MM.1S (cell line): Measurements from ENCODE around the gene SLC9A2.

Source experiments
- DNase-seq: peaks from one replicate; pipeline ENCODE4 v3.0.0-alpha.2; 2015
- H2AFZ ChIP-seq: fragments of 300-600 bp; sonication (generic); 2 replicates; pipeline ENCODE4 v1.6.0; 2016; ENCODE audit warnings: antibody characterized with exemption, low read length
- H3F3A ChIP-seq: fragments of 300-600 bp; sonication (generic); 2 replicates; pipeline ENCODE4 v1.6.1; 2016; ENCODE audit warnings: mild to moderate bottlenecking, antibody characterized with exemption, low read length, moderate library complexity, mixed read lengths; ENCODE audit not compliant: insufficient read depth
- H3K27ac ChIP-seq: fragments of 300-600 bp; sonication (generic); 2 replicates; pipeline ENCODE4 v1.5.1; 2016; ENCODE audit warnings: mild to moderate bottlenecking, low read length
- H3K27me3 ChIP-seq: fragments of 300-600 bp; sonication (generic); replicated peaks from 2 replicates; pipeline ENCODE4 v1.6.0; 2016; ENCODE audit warnings: low read length; ENCODE audit not compliant: insufficient read depth
- H3K36me3 ChIP-seq: fragments of 300-600 bp; sonication (generic); replicated peaks from 2 replicates; pipeline ENCODE4 v1.6.1; 2016; ENCODE audit warnings: mild to moderate bottlenecking, low read length, mixed read lengths; ENCODE audit not compliant: insufficient read depth
- H3K4me1 ChIP-seq: fragments of 300-600 bp; sonication (generic); 2 replicates; pipeline ENCODE4 v1.6.1; 2016; ENCODE audit warnings: low read length, mixed read lengths
- H3K4me2 ChIP-seq: fragments of 300-600 bp; sonication (generic); 2 replicates; pipeline ENCODE4 v1.6.0; 2016; ENCODE audit warnings: low read depth, low read length
- H3K4me3 ChIP-seq: fragments of 300-600 bp; sonication (generic); 2 replicates; pipeline ENCODE4 v1.5.1; 2016; ENCODE audit warnings: low read length, mixed read lengths
- H3K79me2 ChIP-seq: fragments of 300-600 bp; sonication (generic); 2 replicates; pipeline ENCODE4 v1.6.1; 2016; ENCODE audit warnings: mixed run types, low read length, mixed read lengths
- H3K9ac ChIP-seq: fragments of 300-600 bp; sonication (generic); 2 replicates; pipeline ENCODE4 v1.6.1; 2016; ENCODE audit warnings: low read length, mixed read lengths
- H3K9me2 ChIP-seq: fragments of 300-600 bp; sonication (generic); replicated peaks from 2 replicates; pipeline ENCODE4 v1.6.1; 2016; ENCODE audit warnings: mild to moderate bottlenecking, low read length, mixed read lengths; ENCODE audit not compliant: insufficient read depth
- H3K9me3 ChIP-seq: fragments of 300-600 bp; sonication (generic); replicated peaks from 2 replicates; pipeline ENCODE4 v1.6.1; 2016; ENCODE audit warnings: mild to moderate bottlenecking, low read length, mixed read lengths; ENCODE audit not compliant: insufficient read depth
- H4K20me1 ChIP-seq: fragments of 300-600 bp; sonication (generic); 2 replicates; pipeline ENCODE4 v1.6.1; 2016; ENCODE audit warnings: mild to moderate bottlenecking, low read length, moderate library complexity, mixed read lengths; ENCODE audit not compliant: insufficient read depth
- CTCF ChIP-seq: fragments of 300-600 bp; sonication (generic); IDR thresholded peaks from 2 replicates; pipeline ENCODE4 v1.5.1; 2016; ENCODE audit warnings: antibody characterized with exemption, low read length, mixed read lengths
- EZH2 ChIP-seq: fragments of 300-600 bp; sonication (generic); optimal IDR thresholded peaks from 2 replicates; pipeline ENCODE3; 2017; ENCODE audit warnings: low read depth, mild to moderate bottlenecking, antibody characterized with exemption, low read length, mixed read lengths
- EZH2phosphoT487 ChIP-seq: fragments of 300-600 bp; sonication (generic); IDR thresholded peaks from 2 replicates; pipeline ENCODE4 v1.6.1; 2018; ENCODE audit warnings: antibody characterized with exemption, low read length

The SLC9A2 gene

GRCh38 chr2:102630458-102630857 is 11.1 kb downstream of the SLC9A2 start:
- TF ChIP-seq EZH2, result no peak
- TF ChIP-seq EZH2phosphoT487, result no peak
- TF ChIP-seq CTCF, result no peak
- Histone ChIP-seq H3K9me3 (no peaks in the 10 kb centered on the region), H3K4me2 (no peak overlapping the region), H3K27ac (no peak overlapping the region), H3K9ac (no peak overlapping the region), H3K9me2 (no peaks in the 10 kb centered on the region), H2AFZ (no peak overlapping the region), H3K36me3 (no peaks in the 10 kb centered on the region), H3K4me1 (no peaks in the 10 kb centered on the region), H4K20me1 (no peaks in the 10 kb centered on the region), H3K4me3 (no peak overlapping the region), H3F3A (no peaks in the 10 kb centered on the region), H3K27me3 (no peaks in the 10 kb centered on the region), H3K79me2 (no peaks in the 10 kb centered on the region)
- no peak for DNase-seq

GRCh38 chr2:102632380-102633175 is 13.2 kb downstream of the SLC9A2 start:
- Histone ChIP-seq H3K27me3 (no peaks in the 10 kb centered on the region), H3K9ac (no peak overlapping the region), H4K20me1 (no peaks in the 10 kb centered on the region), H3F3A (no peaks in the 10 kb centered on the region), H3K4me1 (no peaks in the 10 kb centered on the region), H3K79me2 (no peaks in the 10 kb centered on the region), H3K27ac (no peak overlapping the region), H3K4me2 (no peak overlapping the region), H3K9me3 (no peaks in the 10 kb centered on the region), H3K4me3 (no peak overlapping the region), H3K9me2 (no peaks in the 10 kb centered on the region), H3K36me3 (no peaks in the 10 kb centered on the region), H2AFZ (no peak overlapping the region)
- TF ChIP-seq EZH2phosphoT487, result no peak
- TF ChIP-seq CTCF, result no peak
- TF ChIP-seq EZH2, result no peak
- no peak for DNase-seq

- no peaks in the 10 kb centered on the region for H3K9me3 ChIP-seq
- no peak overlapping the region for H3K4me2 ChIP-seq
- no peak overlapping the region for H3K4me3 ChIP-seq
- no peaks in the 10 kb centered on the region for H3K4me1 ChIP-seq
- H2AFZ ChIP-seq, result no peak overlapping the region
- no peaks in the 10 kb centered on the region for H3F3A ChIP-seq
- no peaks in the 10 kb centered on the region for H3K79me2 ChIP-seq
- no peaks in the 10 kb centered on the region for H3K27me3 ChIP-seq
- no peaks in the 10 kb centered on the region for H3K36me3 ChIP-seq
- DNase-seq, result no peak
- no peak overlapping the region for H3K9ac ChIP-seq
- no peaks in the 10 kb centered on the region for H4K20me1 ChIP-seq
- no peak overlapping the region for H3K27ac ChIP-seq
- H3K9me2 ChIP-seq, result no peaks in the 10 kb centered on the region
- TF ChIP-seq CTCF (no peak), EZH2 (no peak), EZH2phosphoT487 (no peak)
Observed at GRCh38 chr2:102634831-102635241, 15.5 kb downstream of the SLC9A2 start.
